CD4-positive, alpha-beta T cell treated with Interleukin-17A for 1 hour (primary cell): ENCODE results near the gene LRP11.
"Not testable (repeated sequence)": the region's sequence is repeated elsewhere in the genome, so short reads cannot be mapped to it uniquely, and the experiment has no call there.

ENCODE experiments used
- DNase-seq: peaks from one replicate; pipeline ENCODE4 v3.0.0-alpha.2; 2020

Gene LRP11

GRCh38 chr6:149867876-149868640, 3.9 kb upstream of the LRP11 start:
- no peak for DNase-seq

GRCh38 chr6:149864578-149865535, 698 bp upstream of the LRP11 start:
- DNase-seq: peak; percentile 64

GRCh38 chr6:149862922-149863697, 1.0 kb downstream of the LRP11 start:
- peak; percentile 24 for DNase-seq

- DNase-seq: not testable (repeated sequence)
Observed at GRCh38 chr6:149862424-149862738, 1.8 kb downstream of the LRP11 start.

- DNase-seq: no peak
Observed at GRCh38 chr6:149861603-149862423, 2.3 kb downstream of the LRP11 start.

GRCh38 chr6:149860834-149861602, 3.1 kb downstream of the LRP11 start:
- no peak for DNase-seq

GRCh38 chr6:149860513-149860833, 3.7 kb downstream of the LRP11 start:
- DNase-seq: no peak

GRCh38 chr6:149859938-149860337, 4.2 kb downstream of the LRP11 start:
- DNase-seq: no peak

- no peak for DNase-seq
Observed at GRCh38 chr6:149859368-149859767, 4.8 kb downstream of the LRP11 start.

- no peak for DNase-seq
Observed at GRCh38 chr6:149857541-149857940, 6.6 kb downstream of the LRP11 start.

- no peak for DNase-seq
Observed at GRCh38 chr6:149856256-149856994, 7.7 kb downstream of the LRP11 start.

GRCh38 chr6:149855741-149856140, 8.4 kb downstream of the LRP11 start:
- DNase-seq: no peak

GRCh38 chr6:149855040-149855654, 9.0 kb downstream of the LRP11 start:
- no peak for DNase-seq

GRCh38 chr6:149854532-149854931, 9.6 kb downstream of the LRP11 start:
- no peak for DNase-seq

- DNase-seq: not testable (repeated sequence)
Observed at GRCh38 chr6:149854017-149854416, 10.1 kb downstream of the LRP11 start.

GRCh38 chr6:149852881-149853280, 11.3 kb downstream of the LRP11 start:
- DNase-seq: no peak

GRCh38 chr6:149852180-149852579, 12.0 kb downstream of the LRP11 start:
- peak; percentile 6 for DNase-seq

GRCh38 chr6:149851461-149852110, 12.6 kb downstream of the LRP11 start:
- DNase-seq: no peak

- DNase-seq: not testable (repeated sequence)
Observed at GRCh38 chr6:149848343-149848742, 15.8 kb downstream of the LRP11 start.

GRCh38 chr6:149847939-149848267, 16.3 kb downstream of the LRP11 start:
- no peak for DNase-seq
